HG03025 (cell line): ENCODE data around the gene SAMD4A.

ENCODE experiments used
- ATAC-seq: cut with Tn5 transposase; IDR thresholded peaks from one replicate; pipeline ENCODE4 v1.9.1; 2021; ENCODE audit warnings: mild to moderate bottlenecking, moderate library complexity; ENCODE audit not compliant: unreplicated experiment, low FRiP score

The SAMD4A gene

GRCh38 chr14:54754116-54754622 is 187.2 kb downstream of the SAMD4A start:
- no peak for ATAC-seq

GRCh38 chr14:54754623-54755386 is 187.9 kb downstream of the SAMD4A start:
- no peak for ATAC-seq

DNA sequence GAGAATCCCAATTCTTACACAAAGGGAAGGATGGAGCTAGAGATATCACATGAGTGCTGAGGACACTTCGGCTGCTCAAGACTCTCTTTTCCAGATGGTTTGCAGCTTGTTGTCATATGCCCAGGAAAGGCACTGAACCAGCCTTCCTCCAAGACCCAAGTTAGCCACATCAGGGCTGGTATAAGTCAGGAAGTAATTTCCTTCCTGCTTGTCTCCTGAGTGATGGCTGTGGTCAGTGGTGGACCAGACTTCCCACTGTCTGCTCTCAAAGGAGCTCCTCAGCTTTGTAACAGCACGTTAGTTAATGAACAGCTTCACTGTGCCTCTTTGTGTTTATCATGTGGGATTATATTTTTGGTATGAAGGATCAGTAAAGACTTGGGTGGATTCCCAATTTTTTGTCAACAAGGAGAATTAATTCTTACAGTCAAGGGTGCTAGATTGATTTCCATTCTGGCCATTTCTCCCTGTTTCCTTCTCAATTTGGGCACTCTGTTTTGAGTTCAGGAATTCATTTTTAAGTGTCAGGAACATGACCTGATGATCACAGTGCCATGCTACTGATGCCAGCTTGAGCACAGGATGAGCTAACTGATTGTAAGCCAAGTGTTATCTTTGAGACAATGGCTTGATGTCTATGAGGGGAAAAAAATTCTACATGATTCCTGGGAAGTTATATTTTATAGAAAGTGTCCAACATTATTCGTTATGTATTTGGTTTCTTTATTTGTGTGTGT is 189.9 kb downstream of the SAMD4A start:
- ATAC-seq: no peak

DNA sequence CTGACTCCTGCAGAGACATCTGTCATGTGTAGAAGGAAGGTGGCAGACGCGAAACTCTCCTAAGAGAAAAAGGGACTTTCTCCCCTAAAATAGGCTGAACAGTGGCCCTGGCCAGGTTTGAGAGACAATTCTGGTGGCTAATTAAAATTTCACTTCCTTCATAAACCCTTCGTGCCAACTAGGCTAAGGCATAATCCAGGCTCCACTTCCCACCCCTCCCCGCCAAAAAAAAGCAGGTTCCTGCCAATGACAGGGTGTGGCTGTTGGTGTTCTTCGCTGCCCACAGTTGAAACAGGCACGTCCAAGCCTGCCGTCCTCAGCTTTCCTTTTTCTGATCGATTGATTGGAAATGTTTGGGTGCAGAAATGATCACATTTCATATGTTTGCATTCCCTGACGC is 191.1 kb downstream of the SAMD4A start:
- no peak for ATAC-seq

- no peak for ATAC-seq
These were observed 193.2 kb downstream of the SAMD4A start for GRCh38 chr14:54759982-54760585.

DNA sequence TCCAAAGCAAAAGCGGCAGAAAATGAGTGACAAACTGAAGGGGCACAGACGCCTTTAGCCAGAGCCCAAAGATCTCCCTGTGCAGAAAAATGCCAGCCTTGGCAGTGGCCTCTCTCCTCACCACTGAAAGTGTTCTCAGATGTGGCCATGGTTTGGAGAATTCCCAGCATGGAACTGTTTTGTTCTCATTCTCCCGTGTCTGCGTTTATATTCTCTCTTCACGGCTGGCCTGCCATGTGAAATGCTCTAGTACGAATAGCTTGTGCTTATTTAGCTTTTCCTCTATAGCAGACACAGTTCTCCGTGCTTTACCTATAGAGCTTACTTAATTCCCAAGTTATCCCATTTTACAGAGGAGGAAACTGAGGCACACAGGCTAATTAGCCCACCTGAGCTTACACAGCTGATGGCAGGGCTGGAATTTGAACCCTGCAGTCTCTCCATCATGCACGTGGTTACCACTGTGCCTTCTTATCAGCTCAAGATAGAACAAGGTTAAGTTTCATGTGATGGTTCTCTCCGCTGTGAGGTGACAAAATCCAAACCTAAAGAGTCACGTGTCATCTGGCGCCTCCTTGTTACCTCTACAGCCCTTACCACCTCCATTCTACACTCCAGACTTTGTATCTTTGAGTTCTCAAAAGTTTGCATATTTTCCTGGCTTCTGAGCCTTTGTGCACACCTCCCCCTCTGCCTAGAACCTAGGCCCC is 194.1 kb downstream of the SAMD4A start:
- ATAC-seq: no peak

DNA sequence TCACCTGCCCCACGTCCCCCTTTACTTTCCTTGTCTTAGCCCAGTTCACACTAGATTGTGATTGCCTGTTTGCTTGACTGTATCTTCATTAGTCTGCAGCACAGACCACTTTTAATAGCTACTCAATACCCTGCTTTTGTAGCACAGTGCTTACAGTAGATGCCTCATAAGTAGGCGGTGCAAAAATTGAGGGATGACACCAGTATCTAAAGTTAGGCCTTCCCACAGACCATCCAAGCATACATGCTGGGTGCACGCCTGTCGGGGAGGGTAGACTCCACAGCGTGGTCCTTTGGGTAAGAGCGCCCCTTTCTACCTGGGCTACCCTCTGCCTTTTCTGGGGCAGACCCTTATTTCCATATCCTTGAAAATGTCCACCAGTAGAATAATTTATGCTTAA is 194.9 kb downstream of the SAMD4A start:
- ATAC-seq: no peak

DNA sequence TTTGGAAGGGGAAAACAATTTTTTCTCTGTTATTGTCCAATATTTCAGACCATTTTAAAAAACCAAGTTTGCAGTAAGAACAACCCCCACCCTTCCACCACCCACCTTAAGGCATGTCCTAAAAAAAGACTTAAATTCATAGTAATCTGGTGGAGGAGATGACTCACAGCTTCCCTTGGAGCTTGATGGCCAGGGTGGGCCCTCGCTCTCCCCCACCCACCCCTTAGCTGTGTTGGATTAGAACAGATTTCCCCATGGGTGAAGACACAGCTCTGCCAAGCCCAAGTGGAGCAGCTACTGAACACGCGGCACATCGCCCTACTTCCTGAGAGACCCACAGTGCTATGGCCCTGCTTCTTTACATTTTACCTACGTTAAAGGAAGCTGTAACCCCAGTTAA is 195.4 kb downstream of the SAMD4A start:
- ATAC-seq: no peak

DNA sequence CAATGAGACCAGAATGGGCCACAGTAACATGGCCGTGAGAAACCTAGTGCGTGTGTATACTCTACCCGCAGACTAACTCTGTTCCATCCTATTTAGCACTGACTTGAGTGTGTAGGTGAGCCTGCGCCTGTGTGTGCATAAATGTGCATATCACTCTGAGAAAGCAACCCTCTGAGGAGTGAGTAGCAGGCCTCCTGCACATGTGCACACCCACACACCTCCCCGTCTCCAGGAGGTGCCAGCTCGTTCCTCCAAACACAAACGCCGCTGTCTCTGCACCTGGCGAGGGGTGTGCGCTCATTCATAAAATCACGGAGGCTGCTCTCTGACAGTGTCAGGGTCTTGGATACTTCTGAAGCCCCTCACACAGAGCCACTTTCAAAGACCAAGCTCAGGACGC is 196.8 kb downstream of the SAMD4A start:
- no peak for ATAC-seq

- no peak for ATAC-seq
These were observed 199.6 kb downstream of the SAMD4A start for GRCh38 chr14:54766276-54767138.

DNA sequence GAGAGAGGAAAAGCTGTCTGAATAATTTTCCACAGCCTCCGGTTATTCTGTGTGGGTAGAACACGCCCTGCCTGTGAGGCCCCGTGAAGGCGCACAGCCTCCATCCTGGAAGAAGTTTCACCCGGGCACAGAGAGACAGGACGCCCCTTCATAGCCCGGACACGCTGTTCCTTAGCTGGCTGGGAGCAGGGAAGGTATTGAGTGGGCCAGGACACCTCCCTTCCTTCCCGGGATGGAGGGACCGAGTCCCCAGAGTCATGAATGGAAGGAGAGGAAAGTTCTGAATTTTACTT is 200.2 kb downstream of the SAMD4A start:
- no peak for ATAC-seq

GRCh38 chr14:54767450-54767849 is 200.5 kb downstream of the SAMD4A start:
- ATAC-seq: no peak

- no peak for ATAC-seq
These were observed 201.7 kb downstream of the SAMD4A start for GRCh38 chr14:54768501-54769129.

- ATAC-seq: no peak
These were observed 203.3 kb downstream of the SAMD4A start for GRCh38 chr14:54769951-54770863.

GRCh38 chr14:54771411-54772027 is 204.6 kb downstream of the SAMD4A start:
- ATAC-seq: no peak

DNA sequence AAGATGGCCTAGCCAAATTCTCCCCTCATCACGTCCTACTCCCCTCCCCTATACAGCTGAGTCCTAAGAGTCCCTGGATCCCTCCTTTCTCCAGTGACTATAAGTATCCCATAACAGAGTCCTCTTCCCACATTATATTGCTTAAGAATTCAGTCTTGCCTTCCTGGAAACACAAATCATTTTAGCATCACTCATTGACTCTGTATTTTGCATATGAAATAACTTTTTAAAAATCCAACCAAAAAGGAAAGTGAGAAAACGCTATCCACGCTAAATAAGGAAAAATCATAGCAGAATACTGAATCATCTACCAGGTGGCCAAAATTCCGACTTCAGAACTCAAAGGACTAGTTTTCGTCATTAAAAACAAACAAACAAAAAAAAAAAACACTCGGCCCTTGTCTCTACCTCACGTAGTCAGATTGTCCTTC is 205.5 kb downstream of the SAMD4A start:
- ATAC-seq: no peak

DNA sequence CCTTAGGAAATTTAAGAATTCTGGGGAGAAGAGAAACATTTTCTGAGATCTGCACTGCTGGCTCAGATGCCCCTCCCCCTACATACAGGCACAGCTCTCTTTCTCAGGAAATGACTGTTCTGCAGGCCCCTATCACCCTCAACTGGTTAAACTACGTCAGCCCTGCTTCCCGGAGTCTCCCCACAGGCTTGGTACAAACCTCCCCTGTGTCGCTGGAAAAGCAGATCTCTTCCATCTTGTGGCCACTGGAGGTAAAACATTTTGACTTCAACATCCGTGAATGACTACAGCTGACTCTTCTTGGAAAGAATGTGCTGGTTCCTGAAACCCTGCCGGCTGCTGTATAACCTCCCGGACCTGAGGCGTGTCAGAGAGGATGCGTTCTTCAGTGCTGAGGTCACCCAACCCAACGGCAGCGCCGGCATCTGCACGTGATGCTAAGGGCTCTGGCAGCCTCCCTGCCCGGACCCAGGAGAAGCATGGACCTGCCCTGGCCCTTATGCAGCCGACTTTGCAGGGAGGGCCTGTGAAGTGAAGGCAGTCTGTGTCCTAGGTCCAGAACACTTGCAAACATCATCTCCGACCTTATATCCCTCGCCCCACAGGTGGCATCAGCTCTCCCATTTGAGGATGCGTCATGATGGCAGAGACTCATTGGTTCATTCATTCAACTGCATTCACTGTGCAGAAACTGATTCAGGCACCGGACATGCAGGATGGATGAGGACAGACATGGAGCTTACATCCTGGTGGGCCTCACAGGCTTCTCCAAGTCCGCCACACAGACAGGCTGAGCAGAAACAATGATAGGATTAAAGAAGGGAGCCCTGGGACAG is 206.5 kb downstream of the SAMD4A start:
- no peak for ATAC-seq
